ENCODE measurements around the gene CHI3L2.

DNA sequence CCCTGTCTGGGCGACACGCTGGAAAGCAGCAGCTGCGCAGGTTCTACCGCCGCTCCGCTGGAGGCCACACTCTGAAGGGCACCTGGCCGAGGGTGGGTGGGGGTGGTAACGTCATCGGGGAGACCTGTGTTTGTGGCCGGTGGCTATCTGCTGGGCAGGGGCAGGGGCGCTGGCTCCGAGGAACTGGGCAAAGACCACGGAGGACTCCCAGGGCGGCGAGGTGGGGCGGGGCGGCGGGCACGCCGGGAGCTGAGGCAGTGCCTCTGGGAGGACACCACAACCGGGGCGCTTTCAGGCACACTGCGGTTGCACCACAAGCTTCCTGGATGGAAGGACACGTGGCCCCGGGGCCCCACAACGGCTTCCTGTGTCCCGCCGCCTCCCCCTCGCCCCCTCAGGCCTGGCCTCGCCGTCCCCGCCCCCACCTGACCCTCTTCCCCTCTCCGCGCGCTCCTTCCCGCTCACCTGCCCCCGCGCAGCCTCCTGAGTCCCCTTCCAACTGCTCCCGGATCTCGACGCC is 23.8 kb upstream of the CHI3L2 start:
- TF ChIP-seq CTCF (IDR thresholded peaks at IDR 0.05) (no peak), EZH2 (IDR thresholded peaks at IDR 0.05; ENCODE audit: borderline replicate concordance, insufficient read depth, low read depth, low read length, poor library complexity, severe bottlenecking) (no peak)

Data from B cell (primary cell).